Type B pancreatic cell (in vitro differentiated cells): Measurements from ENCODE around the gene PLCH2. TPM values are rescaled to one million over a fixed set of nuclear protein-coding genes. Genes with fewer than 3 reads are reported as not detected.

ENCODE experiments used
- DNase-seq: peaks from one replicate; pipeline ENCODE4 v3.0.0; 2021; ENCODE audit warnings: mixed read lengths; ENCODE audit not compliant: unreplicated experiment; ENCODE audit errors: extremely low spot score
- H3K27ac Mint-ChIP-seq: 2 replicates; pipeline ENCODE4 v1.8.0; 2021; ENCODE audit warnings: mild to moderate bottlenecking, mixed read lengths
- H3K27me3 Mint-ChIP-seq: 2 replicates; pipeline ENCODE4 v1.8.0; 2021; ENCODE audit warnings: mixed read lengths
- H3K36me3 Mint-ChIP-seq: 2 replicates; pipeline ENCODE4 v1.8.0; 2021; ENCODE audit warnings: mixed read lengths
- H3K4me1 Mint-ChIP-seq: one replicate; pipeline ENCODE4 v1.8.0; 2021; ENCODE audit warnings: mixed read lengths; ENCODE audit not compliant: unreplicated experiment
- H3K4me3 Mint-ChIP-seq: 2 replicates; pipeline ENCODE4 v1.8.0; 2021; ENCODE audit warnings: mild to moderate bottlenecking, mixed read lengths
- H3K9me3 Mint-ChIP-seq: 2 replicates; pipeline ENCODE4 v1.8.0; 2021; ENCODE audit warnings: mixed read lengths
- total RNA-seq: library from RNA; stranded (reverse); gene quantifications from 2 replicates; pipeline ENCODE4 v1.2.1, GENCODE V29; 2021; ENCODE audit warnings: low replicate concordance
- TF ChIP-seq, protein P1 (sequence below): fragments of 200-600 bp; sonication (generic); conservative IDR thresholded peaks from 2 replicates; pipeline ENCODE4 v1.5.0; 2021; ENCODE audit warnings: antibody characterized with exemption, mild to moderate bottlenecking

Gene PLCH2
- total RNA-seq, 1 donor from 2014 or later = 0.82 TPM

GRCh38 chr1:2516946-2517345 is 40.9 kb downstream of the PLCH2 start:
- Mint-ChIP-seq H3K36me3 (no peaks in the 10 kb centered on the region), H3K9me3 (no peaks in the 10 kb centered on the region), H3K27ac (no peak overlapping the region), H3K4me3 (no peak overlapping the region), H3K4me1 (no peaks in the 10 kb centered on the region), H3K27me3 (no peaks in the 10 kb centered on the region)
- TF ChIP-seq, protein P1, sequence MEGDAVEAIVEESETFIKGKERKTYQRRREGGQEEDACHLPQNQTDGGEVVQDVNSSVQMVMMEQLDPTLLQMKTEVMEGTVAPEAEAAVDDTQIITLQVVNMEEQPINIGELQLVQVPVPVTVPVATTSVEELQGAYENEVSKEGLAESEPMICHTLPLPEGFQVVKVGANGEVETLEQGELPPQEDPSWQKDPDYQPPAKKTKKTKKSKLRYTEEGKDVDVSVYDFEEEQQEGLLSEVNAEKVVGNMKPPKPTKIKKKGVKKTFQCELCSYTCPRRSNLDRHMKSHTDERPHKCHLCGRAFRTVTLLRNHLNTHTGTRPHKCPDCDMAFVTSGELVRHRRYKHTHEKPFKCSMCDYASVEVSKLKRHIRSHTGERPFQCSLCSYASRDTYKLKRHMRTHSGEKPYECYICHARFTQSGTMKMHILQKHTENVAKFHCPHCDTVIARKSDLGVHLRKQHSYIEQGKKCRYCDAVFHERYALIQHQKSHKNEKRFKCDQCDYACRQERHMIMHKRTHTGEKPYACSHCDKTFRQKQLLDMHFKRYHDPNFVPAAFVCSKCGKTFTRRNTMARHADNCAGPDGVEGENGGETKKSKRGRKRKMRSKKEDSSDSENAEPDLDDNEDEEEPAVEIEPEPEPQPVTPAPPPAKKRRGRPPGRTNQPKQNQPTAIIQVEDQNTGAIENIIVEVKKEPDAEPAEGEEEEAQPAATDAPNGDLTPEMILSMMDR = no peak
- no peak for DNase-seq

GRCh38 chr1:2517966-2518365 is 41.9 kb downstream of the PLCH2 start:
- TF ChIP-seq, protein P1 = no peak
- no peaks in the 10 kb centered on the region for H3K27me3 Mint-ChIP-seq
- no peak for DNase-seq
- no peaks in the 10 kb centered on the region for H3K9me3 Mint-ChIP-seq
- H3K4me1 Mint-ChIP-seq = no peaks in the 10 kb centered on the region
- H3K4me3 Mint-ChIP-seq = no peak overlapping the region
- H3K36me3 Mint-ChIP-seq = no peaks in the 10 kb centered on the region
- H3K27ac Mint-ChIP-seq = no peak overlapping the region

DNA sequence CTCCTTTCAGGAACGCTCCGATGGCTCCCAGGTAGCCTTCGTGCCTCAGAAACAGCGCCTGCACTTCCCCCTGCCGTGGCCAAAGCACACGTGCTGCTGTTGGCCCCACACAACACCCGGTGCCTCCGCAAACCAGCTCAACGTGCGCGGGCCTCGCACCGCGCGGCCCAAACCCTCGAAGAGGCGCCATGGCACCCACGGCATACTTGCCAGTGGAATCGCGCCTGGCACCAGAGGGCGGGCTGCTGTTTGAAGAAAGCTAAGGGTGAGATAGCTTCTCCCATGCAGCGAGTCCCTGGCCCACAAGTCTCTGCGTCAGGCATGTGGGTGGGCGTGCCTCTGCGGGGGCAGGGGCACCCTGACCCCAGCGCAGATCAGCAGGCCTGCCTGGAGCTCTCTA is 42.4 kb downstream of the PLCH2 start:
- H3K4me1 Mint-ChIP-seq = no peaks in the 10 kb centered on the region
- H3K4me3 Mint-ChIP-seq = no peak overlapping the region
- TF ChIP-seq, protein P1 = no peak
- no peak for DNase-seq
- no peaks in the 10 kb centered on the region for H3K36me3 Mint-ChIP-seq
- H3K27me3 Mint-ChIP-seq = no peaks in the 10 kb centered on the region
- H3K27ac Mint-ChIP-seq = no peak overlapping the region
- H3K9me3 Mint-ChIP-seq = no peaks in the 10 kb centered on the region

DNA sequence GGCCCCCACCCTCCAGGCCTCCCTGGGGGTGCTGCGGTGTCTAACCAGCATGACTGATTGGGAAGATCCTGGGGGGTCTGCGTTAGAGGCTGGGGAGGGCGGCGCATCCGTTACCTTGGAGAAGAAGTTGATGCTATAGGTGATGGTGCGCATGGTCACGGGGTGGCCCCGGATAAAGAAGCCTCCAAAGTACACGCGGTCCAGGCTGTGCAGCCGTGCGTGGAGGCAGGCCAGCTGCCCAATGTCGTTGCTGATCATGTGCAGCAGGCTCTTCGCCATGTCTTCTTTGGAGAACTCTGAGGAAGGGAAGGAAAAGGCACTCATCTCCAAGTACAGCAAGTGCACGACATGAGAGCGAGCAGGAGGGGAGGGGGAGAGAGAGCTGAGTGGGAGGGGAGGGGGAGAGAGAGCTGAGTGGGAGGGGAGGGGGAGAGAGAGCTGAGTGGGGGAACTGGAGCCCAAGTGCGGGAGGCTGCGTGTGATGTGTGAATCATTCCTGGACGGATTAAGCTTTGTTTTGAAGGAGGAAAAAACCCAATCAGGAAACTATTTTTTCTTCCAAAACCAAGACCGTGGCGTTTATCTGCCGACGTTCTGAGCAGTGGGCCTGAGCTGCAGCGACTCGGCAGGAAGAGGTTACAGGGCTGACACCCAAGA is 43.1 kb downstream of the PLCH2 start:
- Mint-ChIP-seq H3K27ac (no peak overlapping the region), H3K4me1 (peaks cover 4% of the 10 kb centered on the region), H3K4me3 (no peak overlapping the region), H3K36me3 (no peaks in the 10 kb centered on the region), H3K9me3 (no peaks in the 10 kb centered on the region), H3K27me3 (no peaks in the 10 kb centered on the region)
- DNase-seq = no peak
- TF ChIP-seq, protein P1 = no peak

DNA sequence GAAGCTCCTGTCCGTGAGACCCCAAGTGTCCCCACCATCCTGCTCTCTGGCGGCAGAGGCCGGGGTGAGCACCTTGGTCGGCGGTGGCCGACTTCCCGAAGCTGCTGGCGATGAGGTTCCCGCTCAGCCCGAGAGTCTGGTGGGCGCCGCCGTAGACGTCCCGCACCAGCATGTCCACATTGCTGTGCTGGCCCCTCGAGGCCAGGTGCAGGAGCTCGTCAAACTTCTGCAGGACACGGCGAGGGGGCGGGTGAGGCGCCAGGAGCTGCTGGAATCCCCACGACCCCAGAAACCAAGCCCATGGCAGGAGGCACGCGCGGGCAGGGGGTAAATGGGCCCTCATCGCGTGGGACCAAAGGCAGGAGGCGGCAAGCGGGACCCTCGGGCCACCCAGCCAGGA is 43.6 kb downstream of the PLCH2 start:
- TF ChIP-seq, protein P1 = no peak
- Mint-ChIP-seq H3K9me3 (no peaks in the 10 kb centered on the region), H3K36me3 (no peaks in the 10 kb centered on the region), H3K27ac (no peak overlapping the region), H3K27me3 (no peaks in the 10 kb centered on the region), H3K4me1 (peaks cover 10% of the 10 kb centered on the region), H3K4me3 (no peak overlapping the region)
- DNase-seq = no peak
